Measurements from ENCODE around the gene IMP4. TPM values are rescaled to one million over a fixed set of nuclear protein-coding genes. Genes with fewer than 3 reads are reported as not detected.

IMP4 gene, protein sequence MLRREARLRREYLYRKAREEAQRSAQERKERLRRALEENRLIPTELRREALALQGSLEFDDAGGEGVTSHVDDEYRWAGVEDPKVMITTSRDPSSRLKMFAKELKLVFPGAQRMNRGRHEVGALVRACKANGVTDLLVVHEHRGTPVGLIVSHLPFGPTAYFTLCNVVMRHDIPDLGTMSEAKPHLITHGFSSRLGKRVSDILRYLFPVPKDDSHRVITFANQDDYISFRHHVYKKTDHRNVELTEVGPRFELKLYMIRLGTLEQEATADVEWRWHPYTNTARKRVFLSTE
- 141 to 179 TPM (median 167 TPM) in 5 replicates for total RNA-seq (2022; extraction: Qiagen RNA extraction)

DNA sequence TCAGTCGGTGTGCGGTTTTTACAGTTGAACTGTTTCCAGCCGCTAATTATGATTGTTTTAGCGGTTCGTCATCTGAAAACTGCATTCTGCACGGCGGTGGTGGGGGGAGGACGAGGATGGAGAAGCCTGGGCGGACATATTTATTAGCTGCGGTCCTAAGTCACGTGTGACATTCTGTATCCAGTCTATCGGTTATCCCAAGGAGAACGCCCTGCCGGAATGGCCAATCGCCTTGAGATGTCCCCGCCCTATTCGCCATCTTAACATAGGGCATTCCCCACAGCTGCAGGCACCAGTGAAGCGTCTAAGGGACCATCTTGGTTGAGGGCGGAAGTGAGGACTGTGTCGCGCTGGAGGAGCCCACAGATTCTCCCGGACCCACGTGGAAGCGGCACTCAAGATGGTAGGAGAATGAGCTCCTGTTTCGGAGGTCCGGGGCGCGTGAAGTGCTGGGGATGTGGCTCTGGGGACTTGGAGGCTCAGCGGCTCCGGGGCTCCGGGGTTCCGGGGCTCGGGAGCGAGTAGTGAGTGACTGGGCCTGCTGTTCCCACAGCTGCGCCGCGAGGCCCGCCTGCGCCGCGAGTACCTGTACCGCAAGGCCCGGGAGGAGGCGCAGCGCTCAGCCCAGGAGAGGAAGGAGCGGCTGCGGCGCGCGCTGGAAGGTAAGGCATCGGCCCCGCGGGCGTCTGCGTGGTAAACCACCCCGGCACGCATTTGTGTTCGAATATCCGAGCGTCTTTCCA lies at the start of gene IMP4:
Gene IMP4 (plus strand): TSS at position 365 of the 743 bp plus-strand sequence. CDS start 36 bp downstream, at position 401.

DNA sequence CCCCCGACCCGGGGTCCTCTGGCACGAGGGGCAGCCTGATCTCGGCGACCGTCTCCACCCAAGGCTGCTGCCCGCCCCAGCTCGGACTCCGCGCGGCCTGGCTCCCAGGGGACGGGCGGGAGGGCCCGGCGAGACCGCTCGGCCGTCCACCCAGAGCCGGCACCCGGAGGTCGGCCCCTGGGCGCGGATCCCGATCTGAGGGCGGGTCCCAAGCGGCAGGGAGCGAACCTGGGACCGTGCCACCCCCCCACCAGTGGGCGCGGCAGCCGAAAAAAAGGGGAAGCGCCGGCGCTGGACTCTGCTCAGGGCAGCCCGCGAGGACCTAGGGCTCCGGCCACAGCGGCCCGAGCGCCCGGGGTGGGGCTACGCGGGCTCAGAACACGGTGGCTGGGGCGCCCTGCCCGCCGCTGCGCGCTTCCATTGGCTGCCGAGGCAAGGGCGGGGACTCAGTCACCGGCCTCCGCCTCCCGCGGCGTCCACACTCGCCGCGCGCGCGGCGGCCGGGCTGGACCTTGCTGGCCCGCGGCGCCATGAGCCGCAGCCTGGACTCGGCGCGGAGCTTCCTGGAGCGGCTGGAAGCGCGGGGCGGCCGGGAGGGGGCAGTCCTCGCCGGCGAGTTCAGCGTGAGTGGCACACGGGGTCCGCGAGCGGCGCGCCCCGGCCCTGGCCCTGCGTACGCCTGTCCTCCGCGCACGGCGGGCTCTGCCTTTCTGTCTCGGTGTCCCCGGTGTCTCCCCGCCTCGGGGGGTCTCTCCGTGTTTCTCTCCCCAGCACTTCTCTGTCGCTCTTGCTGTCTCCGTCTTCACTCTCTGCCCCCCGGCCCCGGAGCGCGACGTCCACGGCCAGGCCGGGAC lies 13.1 kb downstream of the IMP4 start, which contains the start of gene PTPN18:
Gene PTPN18 (plus strand): TSS at position 479 of the 854 bp plus-strand sequence. CDS start 52 bp downstream, at position 531.

Other genes starting within 250 kb of the IMP4 start
- not detected in 5 replicates for gene POTEF, start 213.7 kb upstream of the IMP4 start, total RNA-seq (2022; extraction: Qiagen RNA extraction)
- 4.4 to 8.4 TPM (median 6.9 TPM) in 5 replicates for gene CCDC74B, start 197.8 kb upstream of the IMP4 start, total RNA-seq (2022; extraction: Qiagen RNA extraction)
- 61.6 to 81.4 TPM (median 75.4 TPM) in 5 replicates for gene SMPD4, start 161.3 kb upstream of the IMP4 start, total RNA-seq (2022; extraction: Qiagen RNA extraction)
- 245 to 460 TPM (median 438 TPM) in 5 replicates for gene MZT2B, start 160.6 kb upstream of the IMP4 start, total RNA-seq (2022; extraction: Qiagen RNA extraction)
- 0.13 to 0.29 TPM (median 0.16 TPM) in 4 of 5 replicates, not detected in the other for gene TUBA3E, start 144.5 kb upstream of the IMP4 start, total RNA-seq (2022; extraction: Qiagen RNA extraction)
- 25.8 to 31.0 TPM (median 28.8 TPM) in 5 replicates for gene PTPN18, start 13.2 kb downstream of the IMP4 start, total RNA-seq (2022; extraction: Qiagen RNA extraction)
- gene POTEI, start 166.4 kb downstream of the IMP4 start, total RNA-seq (2022; extraction: Qiagen RNA extraction) = 0.01 TPM in 2 of 5 replicates, not detected in the others
- not detected in 5 replicates for gene CFC1B, start 178.3 kb downstream of the IMP4 start, total RNA-seq (2022; extraction: Qiagen RNA extraction)

Data from A549 treated with CORT108297 at 1 μM for 4 hours (cell line).